Tibial nerve (tissue), 4 donors: ENCODE measurements around the gene TEPSIN.

Source experiments
- EP300 ChIP-seq, 2 donors: sonication (generic); formaldehyde crosslinking; IDR thresholded peaks; one replicate each; pipeline ENCODE4 v1.6.1; 2017; ENCODE audit warnings: antibody characterized with exemption in 2 of 2, mild to moderate bottlenecking in 1 of 2
- TF ChIP-seq, protein P1 (sequence below), 5 experiments: fragments of 200-600 bp in 3 of 5; fragments of 450-650 bp in 2 of 5; sonication (generic) in 3 of 5; IDR thresholded peaks; one replicate each; pipeline ENCODE4 v1.5.1; 2016 to 2019; ENCODE audit warnings: antibody characterized with exemption in 5 of 5, mild to moderate bottlenecking in 3 of 5, moderate library complexity in 2 of 5

DNA sequence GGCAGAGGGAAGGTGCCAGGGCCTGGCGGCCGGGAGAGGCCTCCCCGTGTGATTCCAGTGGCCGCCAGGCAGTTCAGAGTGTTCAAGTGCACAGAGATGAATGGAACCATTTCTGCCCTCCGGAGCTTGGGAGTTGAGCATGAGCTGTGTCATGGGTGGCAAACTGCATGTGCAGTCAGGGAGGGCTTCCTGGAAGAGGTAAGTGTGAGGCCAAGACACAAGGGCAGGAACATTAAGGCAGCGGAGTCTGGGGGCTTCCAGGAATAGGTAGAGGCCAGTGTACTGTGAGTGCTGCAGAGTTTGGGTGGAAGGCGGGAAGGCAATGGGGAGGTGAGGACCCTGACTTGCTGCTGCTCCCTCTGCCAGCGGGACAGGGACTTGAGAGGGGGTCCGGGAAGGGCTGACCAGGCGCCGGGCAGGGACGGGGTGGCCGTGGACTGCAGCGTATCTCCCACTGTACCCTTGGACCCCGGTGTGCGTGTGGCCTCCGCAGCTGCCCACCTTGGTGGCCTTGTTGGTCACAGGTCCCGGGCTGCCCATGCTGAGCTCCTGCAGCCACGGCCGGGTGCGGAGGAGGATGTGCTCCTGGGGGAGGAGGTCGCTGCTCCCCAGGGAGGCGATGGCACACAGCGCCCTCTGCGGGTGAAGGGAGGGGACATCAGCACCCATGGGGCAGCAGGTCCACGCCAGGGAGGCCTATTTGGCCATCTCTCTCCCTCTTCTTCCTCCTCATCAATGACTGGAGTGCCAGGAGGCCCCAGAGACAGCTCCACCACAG, 8.6 kb downstream of the TEPSIN start:
- no peak for TF ChIP-seq EP300 (IDR thresholded peaks at IDR 0.05)
- TF ChIP-seq, protein P1, sequence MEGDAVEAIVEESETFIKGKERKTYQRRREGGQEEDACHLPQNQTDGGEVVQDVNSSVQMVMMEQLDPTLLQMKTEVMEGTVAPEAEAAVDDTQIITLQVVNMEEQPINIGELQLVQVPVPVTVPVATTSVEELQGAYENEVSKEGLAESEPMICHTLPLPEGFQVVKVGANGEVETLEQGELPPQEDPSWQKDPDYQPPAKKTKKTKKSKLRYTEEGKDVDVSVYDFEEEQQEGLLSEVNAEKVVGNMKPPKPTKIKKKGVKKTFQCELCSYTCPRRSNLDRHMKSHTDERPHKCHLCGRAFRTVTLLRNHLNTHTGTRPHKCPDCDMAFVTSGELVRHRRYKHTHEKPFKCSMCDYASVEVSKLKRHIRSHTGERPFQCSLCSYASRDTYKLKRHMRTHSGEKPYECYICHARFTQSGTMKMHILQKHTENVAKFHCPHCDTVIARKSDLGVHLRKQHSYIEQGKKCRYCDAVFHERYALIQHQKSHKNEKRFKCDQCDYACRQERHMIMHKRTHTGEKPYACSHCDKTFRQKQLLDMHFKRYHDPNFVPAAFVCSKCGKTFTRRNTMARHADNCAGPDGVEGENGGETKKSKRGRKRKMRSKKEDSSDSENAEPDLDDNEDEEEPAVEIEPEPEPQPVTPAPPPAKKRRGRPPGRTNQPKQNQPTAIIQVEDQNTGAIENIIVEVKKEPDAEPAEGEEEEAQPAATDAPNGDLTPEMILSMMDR (IDR thresholded peaks at IDR 0.05), result no peak
